Measurements from ENCODE around the gene P3H4. TPM values are rescaled to one million over a fixed set of nuclear protein-coding genes. Genes with fewer than 3 reads are reported as not detected.
"Not testable (repeated sequence)": the region's sequence is repeated elsewhere in the genome, so short reads cannot be mapped to it uniquely, and the experiment has no call there.

The P3H4 gene
- total and polyA plus RNA-seq, 12 donors, result 2.0 to 7.5 (median 3.9) TPM

DNA sequence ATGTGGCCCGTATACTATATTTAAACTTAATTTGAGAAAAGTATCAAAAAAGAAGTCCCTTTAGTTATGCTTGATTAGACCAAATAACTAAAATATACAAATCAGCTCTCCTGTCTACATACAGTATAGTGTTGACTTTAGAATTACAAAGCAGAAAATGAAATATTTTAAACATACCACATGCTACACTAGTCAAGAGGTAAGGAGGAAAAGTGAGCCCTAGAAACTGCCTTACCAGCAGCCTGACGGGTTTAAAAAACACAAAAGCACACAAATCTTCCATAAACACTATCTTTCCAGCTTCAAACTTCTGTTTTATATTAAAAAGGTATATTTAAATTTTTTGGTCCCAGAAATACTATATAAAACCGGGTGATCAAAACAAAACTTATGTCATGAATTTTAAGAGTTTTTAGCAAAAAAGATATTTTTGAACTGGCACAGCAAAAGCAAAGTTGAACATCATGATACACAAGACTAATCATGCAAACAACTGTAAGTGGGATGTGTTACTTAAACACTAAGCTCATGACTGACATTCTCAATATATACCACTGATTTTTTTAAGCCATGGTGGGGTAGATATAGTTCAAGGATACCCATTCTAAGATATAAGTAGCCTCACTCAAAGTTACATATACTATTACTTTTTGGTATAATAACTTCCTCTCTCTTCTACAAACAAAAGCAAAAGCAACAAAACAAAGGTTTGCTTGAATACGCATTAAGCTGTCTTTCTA, 37.7 kb upstream of the P3H4 start:
- Histone ChIP-seq H3K36me3 (peaks cover 0 to 39% (median 7%) of the 10 kb centered on the region in 9 donors), H3K4me3 (no peak overlapping the region), H3K9me3 (no peaks in the 10 kb centered on the region), H3K27ac (peak overlapping the region in 5 of 10 donors; percentile 7 to 37 (median 21)), H3K4me1 (peaks cover 0 to 24% (median 0%) of the 10 kb centered on the region in 9 donors), H3K27me3 (no peaks in the 10 kb centered on the region)
- 74 to 85% methylated on average over 4 of the region's 4 CpGs for WGBS, 2 donors
- intact Hi-C loops (cut with DNase I), result no loop called here
- DNase-seq (no peak), ATAC-seq (no peak)
- TF ChIP-seq, protein P1, sequence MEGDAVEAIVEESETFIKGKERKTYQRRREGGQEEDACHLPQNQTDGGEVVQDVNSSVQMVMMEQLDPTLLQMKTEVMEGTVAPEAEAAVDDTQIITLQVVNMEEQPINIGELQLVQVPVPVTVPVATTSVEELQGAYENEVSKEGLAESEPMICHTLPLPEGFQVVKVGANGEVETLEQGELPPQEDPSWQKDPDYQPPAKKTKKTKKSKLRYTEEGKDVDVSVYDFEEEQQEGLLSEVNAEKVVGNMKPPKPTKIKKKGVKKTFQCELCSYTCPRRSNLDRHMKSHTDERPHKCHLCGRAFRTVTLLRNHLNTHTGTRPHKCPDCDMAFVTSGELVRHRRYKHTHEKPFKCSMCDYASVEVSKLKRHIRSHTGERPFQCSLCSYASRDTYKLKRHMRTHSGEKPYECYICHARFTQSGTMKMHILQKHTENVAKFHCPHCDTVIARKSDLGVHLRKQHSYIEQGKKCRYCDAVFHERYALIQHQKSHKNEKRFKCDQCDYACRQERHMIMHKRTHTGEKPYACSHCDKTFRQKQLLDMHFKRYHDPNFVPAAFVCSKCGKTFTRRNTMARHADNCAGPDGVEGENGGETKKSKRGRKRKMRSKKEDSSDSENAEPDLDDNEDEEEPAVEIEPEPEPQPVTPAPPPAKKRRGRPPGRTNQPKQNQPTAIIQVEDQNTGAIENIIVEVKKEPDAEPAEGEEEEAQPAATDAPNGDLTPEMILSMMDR (IDR thresholded peaks at IDR 0.05), result no peak

DNA sequence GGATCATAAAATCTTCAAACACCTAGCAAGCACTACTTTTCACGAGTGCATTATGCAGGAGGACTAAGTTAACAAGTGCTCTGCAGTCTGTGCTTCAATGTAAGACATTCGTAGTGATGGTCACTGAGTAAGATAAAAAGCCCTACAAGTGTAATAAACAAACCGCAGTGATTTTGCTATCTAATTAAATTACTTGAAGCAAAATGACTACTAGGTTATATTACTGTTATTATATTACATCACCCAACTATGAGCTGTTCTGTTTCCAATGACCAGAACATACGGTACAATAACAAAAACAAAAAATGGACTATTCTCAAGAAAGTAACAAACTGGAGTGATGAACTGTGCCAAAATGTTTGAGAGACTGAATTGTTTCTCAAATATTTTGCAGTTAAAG, 37.0 kb upstream of the P3H4 start:
- intact Hi-C loops (cut with DNase I), result no loop called here
- Histone ChIP-seq H3K9me3 (no peaks in the 10 kb centered on the region), H3K4me3 (no peak overlapping the region), H3K27me3 (no peaks in the 10 kb centered on the region), H3K4me1 (peaks cover 0 to 24% (median 0%) of the 10 kb centered on the region in 9 donors), H3K36me3 (peaks cover 0 to 33% (median under 1%) of the 10 kb centered on the region in 9 donors), H3K27ac (peak overlapping the region in 3 of 10 donors; percentile 7 to 37 (median 20))
- TF ChIP-seq, protein P1 (IDR thresholded peaks at IDR 0.05), result no peak
- WGBS, 2 donors, result 71 to 77% methylated on average over 4 of the region's 4 CpGs
- ATAC-seq (no peak), DNase-seq (no peak)

DNA sequence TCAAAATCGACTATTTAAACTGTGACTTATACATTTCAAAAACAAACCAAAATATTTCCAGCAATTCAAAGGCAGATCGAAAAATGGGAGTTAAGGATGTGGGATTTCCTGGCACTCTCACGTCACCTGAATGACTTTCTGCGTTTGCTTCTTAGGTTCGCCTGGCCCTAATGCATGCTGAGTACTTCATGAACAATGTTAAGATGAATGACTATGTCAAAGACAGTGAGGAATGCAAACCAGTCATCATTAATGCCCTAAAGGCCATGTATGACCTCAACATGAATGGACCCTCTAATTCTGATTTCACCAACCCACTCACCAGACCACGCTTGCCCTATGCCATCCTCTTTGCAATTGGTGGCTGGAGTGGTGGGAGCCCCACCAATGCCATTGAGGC, 33.2 kb upstream of the P3H4 start:
- TF ChIP-seq, protein P1 (IDR thresholded peaks at IDR 0.05), result no peak
- WGBS, 2 donors, result 94 to 96% methylated on average over 6 of the region's 6 CpGs
- no peak overlapping the region for H3K4me3 ChIP-seq
- peaks cover 0 to 12% (median 0%) of the 10 kb centered on the region in 9 donors for H3K36me3 ChIP-seq
- no peak overlapping the region for H3K27ac ChIP-seq
- no peak for ATAC-seq
- intact Hi-C loops (cut with DNase I), result no loop called here
- DNase-seq, result no peak
- no peaks in the 10 kb centered on the region for H3K27me3 ChIP-seq
- peaks cover 0 to 12% (median 0%) of the 10 kb centered on the region in 9 donors for H3K4me1 ChIP-seq
- H3K9me3 ChIP-seq, result no peaks in the 10 kb centered on the region

- H3K9me3 ChIP-seq; H3K4me1 ChIP-seq; H3K4me3 ChIP-seq; intact Hi-C loops (cut with DNase I); DNase-seq; ATAC-seq; H3K27me3 ChIP-seq; H3K36me3 ChIP-seq; H3K27ac ChIP-seq: not testable (repeated sequence)
- WGBS, 2 donors, result 91% methylated on average over 6 of the region's 6 CpGs
These were observed 29.0 kb upstream of the P3H4 start for GRCh38 chr17:41840781-41841180.

- peaks cover 0 to 20% (median 14%) of the 10 kb centered on the region in 9 donors for H3K4me1 ChIP-seq
- H3K4me3 ChIP-seq; ATAC-seq; H3K27me3 ChIP-seq; DNase-seq; H3K36me3 ChIP-seq; H3K27ac ChIP-seq; intact Hi-C loops (cut with DNase I); H3K9me3 ChIP-seq: not testable (repeated sequence)
- 93 to 98% methylated on average over 2 of the region's 2 CpGs for WGBS, 2 donors
These were observed 27.7 kb upstream of the P3H4 start for GRCh38 chr17:41839448-41839847.

All from heart right ventricle (tissue), 16 donors.